Measurements from ENCODE around the gene GRM8.

Gene GRM8

GRCh38 chr7:126578338-126578737 is 674.4 kb downstream of the GRM8 start:
- H3K4me3 ChIP-seq (ENCODE audit: low read depth, low read length) = no peak overlapping the region
- TF ChIP-seq CTCF (IDR thresholded peaks at IDR 0.05; ENCODE audit: low read depth, low read length) = no peak

GRCh38 chr7:126574276-126575250 is 678.2 kb downstream of the GRM8 start:
- no peak overlapping the region for H3K4me3 ChIP-seq (ENCODE audit: low read depth, low read length)
- TF ChIP-seq CTCF (IDR thresholded peaks at IDR 0.05; ENCODE audit: low read depth, low read length) = no peak

GRCh38 chr7:126570845-126571244 is 681.9 kb downstream of the GRM8 start:
- TF ChIP-seq CTCF (IDR thresholded peaks at IDR 0.05; ENCODE audit: low read depth, low read length) = no peak
- no peak overlapping the region for H3K4me3 ChIP-seq (ENCODE audit: low read depth, low read length)

- no peak for TF ChIP-seq CTCF (IDR thresholded peaks at IDR 0.05; ENCODE audit: low read depth, low read length)
- no peak overlapping the region for H3K4me3 ChIP-seq (ENCODE audit: low read depth, low read length)
Measured at GRCh38 chr7:126569402-126569801, 683.3 kb downstream of the GRM8 start.

GRCh38 chr7:126557271-126557670 is 695.5 kb downstream of the GRM8 start:
- TF ChIP-seq CTCF (IDR thresholded peaks at IDR 0.05; ENCODE audit: low read depth, low read length) = no peak
- no peak overlapping the region for H3K4me3 ChIP-seq (ENCODE audit: low read depth, low read length)

DNA sequence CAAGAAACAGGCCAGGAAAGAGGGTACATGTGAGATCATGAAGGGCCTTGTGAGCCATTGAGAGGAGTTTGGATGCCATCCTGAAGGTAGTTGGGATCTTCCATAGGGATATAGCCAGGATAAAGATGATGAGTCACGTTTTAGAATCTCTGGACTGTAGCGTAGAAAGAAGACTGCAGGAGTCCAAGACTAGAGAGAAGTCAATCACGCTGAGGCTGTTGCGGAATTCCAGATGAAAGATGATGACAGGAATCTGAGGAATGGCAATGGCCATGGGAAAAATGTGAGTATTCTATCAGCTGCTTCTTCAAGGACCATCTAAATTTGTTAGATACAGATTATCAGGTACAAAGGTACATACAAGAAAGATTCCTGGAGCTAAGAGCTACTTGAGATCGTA is 711.3 kb downstream of the GRM8 start:
- TF ChIP-seq CTCF (IDR thresholded peaks at IDR 0.05; ENCODE audit: low read depth, low read length) = no peak
- no peak overlapping the region for H3K4me3 ChIP-seq (ENCODE audit: low read depth, low read length)

DNA sequence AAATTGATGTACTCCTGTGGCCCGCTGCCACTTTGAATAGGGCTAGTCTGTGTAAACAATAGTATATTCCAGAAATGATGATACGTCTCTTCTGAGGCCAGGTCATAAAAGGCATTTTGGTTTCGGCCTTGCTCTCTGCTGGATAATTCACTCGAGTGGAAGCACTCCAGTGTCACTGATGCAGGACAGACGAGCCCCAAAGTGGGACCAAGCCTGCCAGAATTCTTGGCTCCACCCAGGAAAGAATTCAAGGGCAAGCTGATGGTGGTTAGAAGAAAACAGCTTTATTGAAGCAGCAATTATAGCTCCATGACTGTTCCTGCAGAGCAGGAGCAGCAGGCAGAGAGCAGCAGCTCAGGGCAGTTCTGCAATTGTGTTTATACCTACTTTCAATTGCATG is 717.6 kb downstream of the GRM8 start:
- H3K4me3 ChIP-seq (ENCODE audit: low read depth, low read length) = no peak overlapping the region
- no peak for TF ChIP-seq CTCF (IDR thresholded peaks at IDR 0.05; ENCODE audit: low read depth, low read length)
